OCI-LY3 (cell line): Measurements from ENCODE around the gene CTF1.

Source experiments
- CTCF ChIP-seq: fragments of 200-600, 300-600 bp; sonication (generic); IDR thresholded peaks from 2 replicates; pipeline ENCODE4 v1.5.1; 2014; ENCODE audit warnings: antibody characterized with exemption, low read length, low read depth
- EZH2phosphoT487 ChIP-seq: fragments of 200-600 bp; shearing (Covaris generic); IDR thresholded peaks from 2 replicates; pipeline ENCODE4 v1.6.1; 2018; ENCODE audit warnings: antibody characterized with exemption, mixed run types, low read depth

DNA sequence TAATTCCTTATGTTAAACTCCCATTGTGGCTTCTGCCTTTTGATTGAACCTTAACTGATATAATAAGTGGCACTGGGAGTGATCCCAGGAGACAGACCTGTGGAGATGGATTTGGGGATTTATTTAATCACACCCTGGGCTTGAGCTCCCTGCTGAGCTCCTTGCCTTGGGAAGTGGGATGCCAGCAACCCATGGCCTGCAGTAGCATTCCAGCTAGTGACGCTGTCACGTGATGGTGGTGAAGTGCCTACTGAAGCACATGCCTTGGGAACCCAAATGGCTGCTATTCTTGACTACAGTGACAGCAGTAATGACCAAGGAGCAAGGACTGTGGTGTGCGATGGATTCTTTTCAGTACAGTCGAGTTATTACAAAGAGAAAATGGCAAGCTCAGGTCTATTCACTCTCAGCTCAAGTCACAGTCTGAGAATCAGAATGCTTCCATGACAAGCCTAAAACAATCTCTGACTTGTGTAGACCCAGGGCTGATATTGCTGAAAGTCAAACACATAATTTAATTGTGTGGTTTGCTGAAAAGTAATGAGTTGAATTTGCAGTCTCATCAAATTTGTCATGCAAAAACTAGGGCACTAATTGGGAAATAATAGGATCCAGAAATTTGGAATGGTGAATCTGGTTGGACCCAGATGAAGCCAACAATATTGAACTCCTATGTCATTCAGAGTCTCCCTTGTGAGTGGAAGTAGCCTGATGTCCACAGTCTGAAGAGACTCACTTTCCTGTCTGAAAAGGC lies 49.6 kb upstream of the CTF1 start:
- TF ChIP-seq CTCF (no peak), EZH2phosphoT487 (no peak)
